GM18499 (cell line): ENCODE data around the gene GHRH.

ENCODE experiments used
- ATAC-seq: cut with Tn5 transposase; IDR thresholded peaks from one replicate; pipeline ENCODE4 v1.9.1; 2021; ENCODE audit warnings: moderate number of reproducible peaks; ENCODE audit not compliant: insufficient read depth, unreplicated experiment

Gene GHRH

GRCh38 chr20:37261714-37262113 lies at the start of gene GHRH:
Gene GHRH (minus strand): TSS chr20:37261814. CDS start chr20:37256889, 4,925 bp downstream.
- ATAC-seq: no peak

DNA sequence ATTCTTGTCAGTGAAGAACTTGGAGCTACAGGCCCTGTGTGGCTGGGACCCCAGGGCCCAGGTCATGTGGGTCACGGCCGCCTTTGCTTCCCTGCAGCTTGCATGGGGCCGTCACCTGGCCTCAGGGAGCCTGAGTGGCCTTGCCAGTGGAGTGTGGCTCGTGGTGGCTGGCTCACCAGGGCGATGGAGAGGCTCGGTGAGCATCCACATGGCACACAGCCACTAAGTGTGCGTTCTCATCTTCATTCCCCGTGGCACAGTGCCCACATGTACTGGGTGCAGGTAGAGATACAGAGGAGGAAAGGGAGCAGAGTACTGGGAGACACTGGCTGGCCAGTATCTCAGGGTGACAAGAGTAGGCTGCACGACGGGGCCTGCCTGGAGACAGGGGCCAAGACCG lies 49.3 kb upstream of the GHRH start:
- ATAC-seq: no peak

- no peak for ATAC-seq
Measured at GRCh38 chr20:37309936-37310590, 48.4 kb upstream of the GHRH start.

- no peak for ATAC-seq
Measured at GRCh38 chr20:37309290-37309689, 47.7 kb upstream of the GHRH start.

DNA sequence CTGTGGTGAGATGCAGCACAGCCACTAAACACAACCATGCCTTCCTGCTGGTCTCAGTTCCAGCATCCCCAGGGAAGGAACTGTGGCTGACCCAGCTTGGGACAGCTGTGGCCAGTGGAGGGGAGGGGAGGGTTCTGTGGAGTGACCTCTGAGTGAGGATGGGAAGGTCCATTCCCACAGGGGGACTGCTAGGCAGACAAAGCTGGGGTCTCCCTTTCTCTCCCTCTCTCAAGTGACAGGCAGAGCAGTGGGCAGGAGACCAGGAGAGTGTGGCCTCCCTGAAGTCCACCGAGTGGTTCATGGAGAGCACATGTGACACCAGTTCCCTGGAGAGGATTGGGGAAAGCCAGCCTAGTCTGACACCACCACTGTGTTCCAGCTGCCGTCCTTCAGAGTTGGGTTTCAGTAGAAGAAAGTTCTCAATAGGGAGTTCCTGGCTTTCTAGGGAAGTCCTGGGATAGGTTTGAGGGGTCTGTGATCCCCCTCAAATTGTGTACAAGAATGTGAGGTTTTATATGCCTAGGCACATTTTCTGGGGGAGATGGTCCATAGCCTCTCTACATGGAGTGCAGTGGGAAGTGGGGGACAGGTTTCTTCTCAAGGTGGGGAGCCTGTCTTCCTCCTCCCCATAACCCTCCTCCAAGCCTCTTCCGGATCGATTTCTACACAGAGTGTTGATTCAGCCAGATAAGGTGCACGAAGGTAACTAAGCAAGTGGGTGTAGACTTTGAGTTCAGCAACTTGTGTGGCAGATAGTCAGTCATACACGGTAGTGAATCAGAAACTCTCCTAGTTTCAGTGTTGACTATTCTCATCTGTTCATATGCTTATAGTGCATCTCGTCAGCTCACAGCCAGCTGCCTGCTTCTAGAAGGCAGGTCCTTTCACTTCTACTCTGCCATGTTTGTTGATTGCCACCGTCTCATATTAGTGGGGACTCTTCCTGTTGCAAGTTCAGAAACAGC lies 46.8 kb upstream of the GHRH start:
- ATAC-seq: no peak

DNA sequence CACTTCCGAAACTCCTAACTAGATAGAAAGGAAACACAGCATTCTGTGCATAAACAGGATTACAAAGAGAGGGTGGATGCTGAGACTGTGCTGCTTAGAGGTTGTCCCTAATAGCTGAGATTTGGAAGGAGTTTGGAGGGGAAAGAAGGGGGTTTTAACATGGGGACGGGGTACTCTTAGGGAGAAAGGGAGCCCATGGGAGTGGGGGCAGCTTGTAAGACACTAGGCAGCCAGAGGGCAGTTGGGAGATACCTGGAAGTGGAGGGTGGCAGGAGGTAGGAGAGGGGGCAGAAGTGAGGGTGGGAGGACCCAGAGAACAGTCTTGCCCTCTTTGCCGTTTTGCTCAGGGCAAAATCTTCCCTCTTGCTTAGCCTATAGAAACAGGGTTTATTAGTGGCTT lies 44.2 kb upstream of the GHRH start:
- no peak for ATAC-seq

GRCh38 chr20:37305079-37305478 lies 43.5 kb upstream of the GHRH start:
- no peak for ATAC-seq

- ATAC-seq: no peak
Measured at GRCh38 chr20:37303637-37304036, 42.0 kb upstream of the GHRH start.

- no peak for ATAC-seq
Measured at GRCh38 chr20:37302981-37303380, 41.4 kb upstream of the GHRH start.

DNA sequence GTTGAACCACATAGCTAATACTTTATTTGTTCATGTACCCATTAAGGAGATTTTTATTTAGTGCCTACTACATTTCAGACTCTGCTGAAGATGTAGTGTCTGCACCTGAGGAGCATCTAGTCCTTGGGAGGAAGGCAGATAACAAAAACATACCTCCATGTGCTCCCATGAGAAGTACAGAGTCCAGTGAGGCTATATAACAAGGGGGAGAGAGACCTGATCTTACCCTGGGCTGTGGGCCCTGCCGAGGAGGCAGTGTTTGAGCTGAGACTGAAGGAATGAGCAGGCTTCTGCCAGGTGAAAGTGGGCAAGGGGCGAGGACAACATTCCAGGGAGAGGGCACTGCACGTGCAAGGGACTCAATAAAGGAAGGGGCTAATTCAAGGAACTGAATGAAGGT lies 39.9 kb upstream of the GHRH start:
- no peak for ATAC-seq

GRCh38 chr20:37301120-37301519 lies 39.5 kb upstream of the GHRH start:
- no peak for ATAC-seq

GRCh38 chr20:37299718-37300528 lies 38.3 kb upstream of the GHRH start:
- no peak for ATAC-seq

DNA sequence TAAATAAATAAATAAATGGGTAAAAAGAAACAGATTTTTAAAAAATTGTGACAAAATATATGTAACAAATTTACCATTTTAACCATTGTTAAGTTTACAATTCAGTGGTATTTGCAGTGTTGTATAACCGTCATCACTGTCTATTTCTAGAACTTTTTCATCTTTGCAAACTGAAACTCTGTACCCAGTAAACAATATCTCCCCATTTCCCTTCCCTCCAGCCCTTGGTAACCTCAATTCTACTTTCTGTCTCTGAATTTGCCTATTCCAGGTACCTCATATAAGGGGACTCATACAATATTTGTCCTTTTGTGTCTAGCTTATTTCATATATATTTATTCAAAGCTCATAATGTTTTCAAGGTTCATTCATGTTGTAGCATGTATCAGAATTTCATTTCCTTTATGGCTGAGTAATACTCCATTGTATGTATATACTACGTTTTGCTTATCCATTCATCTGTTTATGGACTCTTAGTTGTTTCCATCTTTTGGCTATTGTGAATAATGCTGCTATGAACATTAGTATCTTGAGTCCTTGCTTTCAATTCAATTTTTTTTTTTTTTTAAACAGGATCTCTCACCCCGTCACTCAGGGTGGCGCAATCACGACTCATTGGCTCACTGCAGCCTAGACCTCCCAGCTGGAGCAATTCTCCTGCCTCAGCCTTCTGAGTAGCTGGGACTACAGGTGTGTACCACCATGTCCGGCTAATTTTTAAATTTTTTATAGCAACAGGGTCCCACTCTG lies 36.8 kb upstream of the GHRH start:
- ATAC-seq: no peak

DNA sequence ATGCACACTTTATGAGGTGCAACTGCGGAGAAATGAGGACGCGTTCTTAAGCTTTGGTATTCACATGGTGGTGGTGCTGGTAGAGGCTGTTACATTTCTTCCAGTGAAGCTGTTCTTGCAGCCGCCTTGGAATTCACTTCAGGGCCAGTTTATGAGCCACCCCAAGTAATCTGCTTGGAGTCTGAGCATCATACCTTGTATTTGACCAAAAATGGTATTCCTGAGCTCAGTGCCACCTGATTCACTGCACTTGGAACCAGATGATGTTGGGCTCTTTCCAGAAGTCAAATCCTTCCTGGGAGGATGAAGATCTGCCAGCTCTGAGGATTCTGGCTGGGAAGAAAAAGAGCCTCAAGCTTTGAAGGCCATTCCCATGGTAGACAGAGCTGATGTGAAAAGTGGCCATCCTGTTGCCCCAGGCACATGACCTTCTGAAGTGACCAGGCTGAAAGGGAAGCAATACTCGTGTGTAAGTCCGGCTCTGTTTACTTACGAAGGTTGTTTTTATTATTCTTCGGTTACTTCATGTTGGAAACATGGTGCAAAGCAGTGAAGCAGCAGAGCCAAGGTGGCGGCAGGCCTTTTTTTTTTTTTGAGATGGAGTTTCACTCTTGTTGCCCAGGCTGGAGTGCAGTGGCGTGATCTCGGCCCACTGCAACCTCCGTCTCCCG lies 35.6 kb upstream of the GHRH start:
- no peak for ATAC-seq

- ATAC-seq: no peak
Measured at GRCh38 chr20:37296371-37296770, 34.8 kb upstream of the GHRH start.

DNA sequence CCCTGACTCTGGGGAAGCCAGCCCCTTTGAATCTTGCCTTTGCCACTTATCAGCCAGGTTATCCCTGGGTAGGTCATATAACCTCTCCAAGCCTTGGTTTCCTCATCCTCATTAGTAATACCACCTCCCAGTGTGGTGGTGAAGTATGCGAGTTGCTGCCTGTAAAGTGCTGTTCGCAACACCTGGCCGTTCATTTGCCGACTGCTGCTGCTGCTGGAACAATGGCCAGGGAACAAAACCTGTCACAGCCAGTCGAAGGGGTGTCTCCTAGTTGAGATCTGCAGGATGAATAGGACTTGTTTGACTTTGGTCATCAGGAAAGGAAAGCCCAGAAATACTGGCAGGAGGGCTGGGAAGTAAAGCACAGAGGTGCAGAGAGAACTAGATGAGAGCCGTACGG lies 34.0 kb upstream of the GHRH start:
- ATAC-seq: no peak

DNA sequence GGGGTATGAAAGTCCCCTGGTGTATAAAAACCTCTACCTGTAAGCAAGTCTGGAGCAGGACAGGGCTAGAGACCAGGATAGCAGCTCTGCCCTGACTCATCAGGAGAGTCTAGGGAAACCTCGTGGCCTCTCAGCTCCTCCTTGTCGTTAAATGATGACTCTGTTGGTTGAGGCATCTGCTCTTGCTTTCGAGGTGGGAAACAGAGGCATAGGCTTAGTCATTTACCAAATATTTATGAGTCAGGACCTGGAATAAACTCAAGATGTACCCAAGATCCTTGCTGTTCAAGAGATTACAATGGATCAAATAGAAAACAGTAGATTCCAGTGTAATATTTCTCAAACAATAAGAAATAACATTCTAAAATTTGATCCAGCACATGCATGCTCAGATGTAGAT lies 33.4 kb upstream of the GHRH start:
- ATAC-seq: no peak

DNA sequence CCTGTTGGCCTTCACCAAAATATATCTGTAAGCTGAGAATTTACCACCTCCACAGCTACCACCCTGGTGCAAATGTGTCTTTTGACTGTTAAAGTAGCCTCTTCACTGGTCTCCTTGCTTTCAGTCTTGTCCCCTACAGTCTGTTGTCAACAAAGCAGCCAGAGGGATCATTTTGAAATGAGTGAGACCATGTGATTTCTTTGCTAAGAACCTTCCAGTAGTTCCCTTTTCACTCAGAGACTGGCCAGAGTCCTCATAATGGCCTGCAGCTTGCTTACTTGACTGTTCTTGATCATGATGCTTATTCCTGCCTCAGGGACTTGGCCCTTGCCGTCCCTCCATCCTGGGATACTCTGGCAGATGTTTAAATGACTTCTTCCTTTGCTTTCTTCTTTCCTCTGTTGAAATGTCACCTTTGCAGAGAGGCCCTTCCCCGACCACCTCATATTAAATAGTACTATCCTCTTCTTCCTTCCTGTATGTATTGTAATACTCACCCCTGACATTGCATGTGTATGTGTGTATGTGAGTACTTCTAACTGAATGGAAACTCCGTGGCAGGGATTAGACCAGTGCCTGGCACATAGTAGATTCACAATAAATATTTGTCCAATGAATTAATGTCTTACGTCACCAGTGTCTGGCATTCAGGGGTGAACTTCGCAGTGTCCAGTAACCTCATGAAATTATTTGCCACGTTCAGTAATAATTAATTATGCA lies 32.8 kb upstream of the GHRH start:
- ATAC-seq: no peak
